ENCODE data around the gene HNF4A.
"Not testable (repeated sequence)": the region's sequence is repeated elsewhere in the genome, so short reads cannot be mapped to it uniquely, and the experiment has no call there.

The HNF4A gene

DNA sequence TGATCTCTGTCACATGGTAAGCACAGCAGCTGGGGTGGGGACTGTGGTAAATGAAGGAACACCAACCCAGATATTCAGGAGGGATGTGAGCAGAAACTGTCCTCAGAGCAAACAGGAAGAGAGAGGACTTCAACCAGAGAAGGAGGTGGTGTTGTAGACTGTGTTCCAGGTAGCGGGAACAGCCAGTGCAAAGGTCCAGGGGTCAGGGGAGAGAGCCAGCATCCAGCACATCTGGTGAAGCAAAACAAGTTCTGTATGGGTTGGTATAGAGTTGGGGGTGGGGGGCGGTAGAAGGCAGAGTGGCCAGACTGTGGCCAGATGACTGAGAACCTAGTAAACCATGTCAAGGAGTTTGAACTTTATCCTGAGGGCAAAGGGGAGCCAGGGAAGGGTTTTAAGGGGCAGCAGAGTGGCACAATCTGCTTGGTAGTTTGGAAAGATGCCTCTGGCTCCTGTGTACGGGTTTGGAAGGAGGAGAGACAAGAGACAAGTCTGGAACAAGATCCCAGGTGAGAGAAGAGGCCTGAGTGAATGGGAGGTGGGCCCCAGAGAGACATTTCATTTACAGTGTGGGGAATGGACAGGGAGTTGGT is 92.4 kb downstream of the HNF4A start:
- no peak for DNase-seq

DNA sequence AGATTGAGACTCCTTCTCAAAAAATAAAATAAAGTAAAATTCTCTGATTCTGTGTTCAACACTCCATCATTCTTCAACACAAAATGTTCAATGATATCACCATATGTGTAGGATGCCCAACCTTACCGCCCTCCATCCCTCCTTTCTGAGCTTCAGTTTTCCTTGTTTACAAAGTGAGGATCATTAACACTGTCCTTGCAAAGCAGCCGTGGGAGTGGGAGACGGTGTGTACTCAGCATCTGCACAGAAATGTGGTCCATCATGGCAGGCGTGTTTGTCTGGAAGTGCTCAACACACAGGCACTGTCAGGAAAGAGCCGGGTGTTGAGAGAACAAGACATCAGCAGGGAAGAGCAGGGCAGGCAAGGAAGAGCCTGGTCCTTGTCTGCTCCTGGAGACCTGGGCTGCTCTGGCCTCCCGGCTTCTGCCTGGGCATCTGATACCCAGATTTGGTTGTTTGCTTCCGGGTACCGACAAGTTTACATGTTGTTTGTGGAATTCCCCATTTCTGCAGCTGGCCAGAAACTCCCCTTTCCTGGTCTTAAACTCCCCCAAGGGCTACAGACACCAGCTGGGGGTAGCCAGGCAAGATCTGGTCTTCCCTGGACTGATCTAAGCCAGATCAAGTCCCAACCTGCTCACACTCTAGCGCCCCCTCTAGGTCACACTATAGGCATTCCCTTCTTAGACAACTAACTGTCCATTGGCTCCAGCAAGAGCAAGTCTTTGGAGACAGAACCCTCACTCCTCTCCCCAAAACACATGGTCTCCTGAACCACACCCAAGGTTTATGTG is 93.5 kb downstream of the HNF4A start:
- no peak for DNase-seq

DNA sequence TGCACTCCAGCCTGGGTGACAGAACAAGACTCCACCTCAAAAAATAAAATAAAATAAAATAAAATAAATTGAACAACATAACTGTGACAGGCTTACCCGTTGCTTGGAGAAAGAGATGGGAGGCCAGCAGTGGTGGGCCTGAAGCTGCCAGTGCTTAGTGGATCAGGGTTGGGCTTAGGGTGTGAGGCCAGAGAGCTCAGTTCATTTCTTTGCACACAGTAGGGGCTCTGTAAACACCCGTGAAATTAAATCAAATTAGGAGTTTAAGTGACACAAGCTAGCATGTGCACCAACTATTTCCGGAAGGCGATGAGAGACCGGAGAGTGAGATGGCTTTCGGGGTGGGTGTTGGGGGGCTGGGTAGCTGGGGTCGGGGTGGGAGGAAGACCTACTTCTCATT is 94.4 kb downstream of the HNF4A start:
- DNase-seq: no peak

DNA sequence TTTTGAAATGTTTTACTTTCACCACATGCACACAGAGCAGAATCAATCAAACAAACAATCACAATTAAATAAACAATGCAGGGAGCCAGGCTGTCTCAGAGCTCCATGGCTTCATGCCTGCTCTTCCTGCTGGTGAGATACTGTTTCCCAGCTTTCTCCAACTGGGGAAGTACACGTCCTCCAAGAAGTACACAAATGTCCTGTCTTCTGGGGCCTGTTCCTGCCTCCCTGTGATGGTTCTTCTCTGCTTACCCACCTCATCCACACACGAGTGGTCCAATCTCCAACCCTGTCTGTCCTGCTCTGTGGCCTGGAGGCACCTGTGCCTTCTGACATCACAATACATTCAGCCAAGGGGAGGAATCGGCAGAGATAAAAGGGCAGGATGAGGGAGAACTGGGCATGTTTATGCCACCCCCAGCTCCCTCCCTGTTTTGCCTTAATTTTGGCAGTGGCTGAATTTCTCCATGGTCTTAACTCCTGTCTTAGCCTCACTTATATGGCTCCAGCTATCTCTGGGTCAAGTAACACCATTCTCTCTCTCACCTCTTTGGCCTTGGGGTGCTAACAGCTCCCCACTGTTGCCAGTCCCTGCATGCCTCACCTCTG is 94.9 kb downstream of the HNF4A start:
- DNase-seq: no peak

DNA sequence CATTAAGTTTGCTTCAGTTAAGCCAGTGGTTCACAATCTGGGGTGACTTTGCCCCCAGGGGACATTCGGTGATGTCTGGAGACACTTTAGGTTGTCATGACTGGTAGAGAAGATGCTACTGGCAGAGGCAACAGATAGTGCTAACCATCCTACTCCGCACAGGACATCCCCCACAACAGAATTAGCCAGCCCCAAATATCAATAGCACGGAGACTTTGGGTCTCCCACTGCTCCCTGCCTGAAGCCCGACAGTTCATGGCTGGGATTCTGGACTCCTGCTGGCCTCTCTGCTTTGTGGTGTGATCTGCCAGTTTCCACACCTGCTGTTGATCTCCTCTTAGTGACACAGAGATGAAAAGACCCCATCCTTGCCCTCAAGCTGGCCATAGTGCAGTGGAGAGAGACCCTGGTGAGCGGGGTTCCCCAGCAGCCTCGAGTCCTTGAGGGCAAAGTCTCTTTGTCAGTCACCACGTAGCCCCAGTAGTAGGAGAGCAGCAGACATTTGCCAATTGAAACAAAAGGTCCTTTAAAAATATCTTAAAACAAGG is 95.5 kb downstream of the HNF4A start:
- DNase-seq: no peak

DNA sequence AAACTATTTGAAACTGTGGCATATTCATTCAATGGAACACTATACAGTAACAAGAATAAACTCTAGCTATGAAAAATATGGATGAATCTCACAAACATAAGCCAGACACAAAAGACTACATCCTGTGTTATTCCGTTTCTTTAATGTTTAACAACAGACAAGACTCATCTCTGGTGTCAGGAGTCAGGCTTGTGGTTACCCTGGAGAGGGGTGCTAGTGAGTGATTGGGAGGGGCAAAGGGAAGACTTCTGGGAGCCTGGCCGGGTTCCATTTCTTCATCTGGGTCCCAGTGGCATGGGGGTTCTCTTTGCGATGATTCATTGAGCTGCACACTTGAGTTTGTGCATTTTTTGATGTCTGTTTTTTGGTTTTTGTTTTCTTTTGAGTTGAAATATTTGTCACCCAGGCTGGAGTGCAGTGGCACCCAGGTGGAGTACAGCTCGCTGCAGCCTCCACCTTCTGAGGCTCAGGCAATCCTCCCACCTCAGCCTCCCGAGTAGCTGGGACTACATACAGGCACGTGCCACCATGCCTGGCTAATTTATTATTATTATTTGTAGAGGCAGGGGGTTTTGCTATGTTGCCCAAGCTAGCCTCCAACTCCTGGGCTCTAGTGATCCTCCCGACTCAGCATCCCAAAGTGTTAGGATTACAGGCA is 98.9 kb downstream of the HNF4A start:
- no peak for DNase-seq

DNA sequence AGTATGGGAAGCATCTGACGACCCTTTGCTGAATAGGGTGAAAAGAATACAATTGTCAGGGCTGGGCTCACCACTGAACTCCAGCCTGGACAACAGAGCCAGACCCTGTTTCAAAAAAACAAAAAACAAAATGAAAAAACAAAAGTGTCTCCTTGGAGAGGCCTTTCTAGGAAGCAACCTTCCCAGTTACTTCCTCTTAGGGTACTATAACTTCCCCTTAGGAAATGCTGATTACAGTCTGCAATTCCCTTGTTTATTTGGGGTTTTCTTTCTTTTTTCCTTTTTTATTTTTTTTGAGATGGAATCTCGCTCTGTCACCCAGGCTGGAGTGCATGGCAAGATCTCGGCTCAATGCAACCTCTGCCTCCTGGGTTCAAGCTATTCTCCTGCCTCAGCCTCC is 99.6 kb downstream of the HNF4A start:
- no peak for DNase-seq

DNA sequence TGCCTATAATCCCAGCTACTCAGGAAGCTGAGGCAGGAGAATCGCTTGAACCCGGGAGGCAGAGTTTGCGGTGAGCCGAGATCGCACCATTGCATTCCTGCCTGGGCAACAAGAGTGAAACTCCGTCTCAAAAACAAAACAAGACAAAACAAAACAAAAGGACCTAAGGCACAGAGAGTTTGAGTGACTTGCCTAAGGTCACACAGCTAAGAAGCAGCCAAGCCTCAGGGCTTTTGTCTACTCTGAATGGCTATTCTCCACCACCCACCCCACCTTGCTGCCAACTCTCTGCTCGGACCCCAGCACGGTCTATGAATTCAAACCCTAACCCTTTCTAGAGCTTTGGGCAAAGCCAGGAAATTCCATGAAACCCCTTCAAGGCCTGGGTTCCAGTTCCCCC is 101.1 kb downstream of the HNF4A start:
- DNase-seq: no peak

DNA sequence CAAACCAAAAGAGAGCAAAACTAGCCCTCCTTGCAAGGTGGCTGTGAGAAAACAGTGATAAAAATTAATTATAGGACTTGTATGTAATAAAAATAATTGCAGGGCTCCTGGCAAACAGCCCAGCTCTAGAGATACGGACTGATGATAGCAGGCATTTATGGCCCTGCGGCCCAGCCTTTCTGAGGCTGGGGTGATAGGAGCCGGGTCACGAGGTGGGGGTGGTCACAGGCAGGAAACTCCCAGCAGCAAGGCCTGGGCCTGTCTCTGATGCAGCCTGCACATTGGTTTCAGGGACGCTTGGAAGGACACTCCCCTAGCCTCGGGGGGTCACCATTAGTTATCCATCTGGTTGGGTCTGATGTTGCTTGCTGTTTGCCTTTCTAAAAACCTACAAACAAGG is 101.5 kb downstream of the HNF4A start:
- no peak for DNase-seq

DNA sequence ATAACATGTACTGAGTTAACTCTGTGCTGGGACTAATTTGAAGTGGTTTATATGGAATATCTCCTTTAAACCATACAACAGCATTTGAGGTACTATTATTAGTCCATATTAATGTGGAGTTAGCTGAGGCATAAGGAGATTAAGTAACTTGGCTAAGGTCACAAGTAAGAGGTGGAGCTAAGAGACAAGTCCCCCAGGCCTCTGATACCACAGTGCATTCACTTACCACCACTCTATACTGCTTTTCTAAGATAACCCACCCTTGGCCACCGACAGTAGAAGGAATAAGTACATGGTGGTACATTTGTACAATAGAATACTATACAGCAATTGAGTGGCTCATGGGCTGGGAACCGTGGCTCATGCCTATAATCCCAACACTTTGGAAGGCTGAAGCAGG is 103.8 kb downstream of the HNF4A start:
- DNase-seq: no peak

DNA sequence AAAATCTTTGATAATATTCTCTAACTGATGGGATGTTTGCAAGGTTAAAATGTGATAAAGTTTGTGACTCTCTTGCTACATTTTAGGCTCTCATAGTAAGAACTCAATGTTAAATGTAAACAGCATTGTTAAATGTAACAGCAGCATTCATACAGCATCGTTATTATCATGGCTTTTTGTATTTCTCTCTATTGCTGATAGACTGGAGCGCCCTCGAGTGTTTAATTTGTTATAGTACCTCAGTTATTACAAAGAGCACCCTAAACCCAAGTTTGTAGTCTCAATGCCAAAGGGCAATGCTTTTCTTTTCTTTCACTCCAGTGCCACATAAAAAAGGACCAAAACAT is 105.3 kb downstream of the HNF4A start:
- no peak for DNase-seq

DNA sequence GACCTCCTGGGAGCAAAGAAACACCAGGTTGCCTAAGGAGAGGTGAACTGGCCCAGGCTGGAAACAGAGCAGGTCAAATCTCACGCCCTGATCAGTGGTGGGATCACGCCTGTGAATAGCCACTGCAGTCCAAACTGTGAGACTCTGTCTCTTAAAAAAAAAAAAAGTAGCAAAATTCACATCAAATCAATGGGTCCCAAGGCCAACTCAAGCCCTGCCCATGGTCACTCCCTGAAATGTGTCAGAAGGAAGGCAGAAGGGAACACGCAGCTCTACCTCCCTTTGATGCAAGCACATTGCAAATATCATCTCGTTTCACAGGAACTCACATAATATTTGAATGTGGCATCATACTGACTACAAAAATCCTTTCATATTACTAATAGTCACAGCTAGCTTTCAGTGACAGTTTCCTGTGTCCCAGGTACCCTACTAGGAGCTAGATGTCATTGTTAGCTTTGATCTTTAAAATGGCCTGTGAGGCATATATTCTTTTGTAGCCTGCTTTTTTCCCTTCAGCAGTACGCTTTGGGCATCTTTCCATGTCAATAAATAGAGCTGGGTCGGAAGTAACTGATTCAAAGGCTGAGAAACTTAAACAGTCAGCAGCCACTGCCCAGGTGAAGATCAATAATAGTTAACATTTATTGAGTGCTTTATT is 105.8 kb downstream of the HNF4A start:
- no peak for DNase-seq

DNA sequence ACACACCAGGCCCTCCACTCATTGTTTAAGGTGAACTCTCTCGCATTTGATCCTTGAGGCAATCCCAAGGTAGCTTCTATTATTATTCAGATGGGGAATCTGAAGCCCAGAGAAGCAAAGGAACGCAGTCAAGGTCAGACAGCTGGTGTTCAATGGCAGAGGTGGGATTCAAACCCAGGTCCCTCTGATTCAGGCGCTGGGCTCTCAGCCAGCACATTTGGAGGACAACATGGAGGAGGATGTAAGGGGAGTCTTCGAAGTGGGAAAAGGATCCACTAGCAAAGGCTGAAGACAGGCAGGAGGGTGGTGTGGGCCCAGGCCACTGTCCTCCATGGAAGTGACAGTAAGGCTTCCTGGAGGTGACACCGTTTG is 106.3 kb downstream of the HNF4A start:
- DNase-seq: no peak

DNA sequence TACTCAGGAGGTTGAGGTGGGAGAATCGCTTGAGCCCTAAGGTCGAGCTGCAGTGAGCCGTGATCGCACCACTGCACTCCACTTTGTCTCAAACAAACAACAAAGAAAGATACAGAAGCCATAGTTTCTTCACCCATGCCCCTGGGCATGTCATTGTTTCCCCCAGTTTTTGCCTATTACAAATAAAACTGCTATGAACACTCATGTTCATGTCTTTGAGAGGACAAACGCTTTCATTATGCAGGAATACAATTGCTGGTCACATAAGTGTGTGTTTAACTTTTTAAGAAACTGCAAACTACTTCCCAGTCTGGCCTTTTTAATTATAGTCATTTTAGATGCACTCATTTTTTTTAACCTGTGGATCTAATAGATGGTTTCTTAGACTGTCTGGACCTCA is 108.0 kb downstream of the HNF4A start:
- DNase-seq: no peak

DNA sequence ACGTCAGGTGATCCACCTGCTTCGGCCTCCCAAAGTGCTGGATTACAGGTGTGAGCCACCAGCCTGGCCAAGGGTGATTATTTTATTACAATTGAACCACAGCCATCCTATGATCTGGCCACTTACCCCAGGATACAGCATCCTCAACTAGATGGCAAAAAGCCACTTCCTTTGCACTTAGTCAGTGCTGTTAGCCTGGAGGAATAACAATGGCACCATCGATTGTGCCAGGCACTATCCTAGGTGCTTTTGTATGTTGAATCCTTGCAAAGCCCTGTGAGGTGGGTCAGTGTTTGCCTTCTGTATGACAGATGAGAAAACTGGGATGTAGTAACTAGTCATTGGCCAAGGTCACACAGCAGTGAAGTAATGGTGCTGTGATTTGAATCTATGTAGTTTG is 109.0 kb downstream of the HNF4A start:
- DNase-seq: no peak

DNA sequence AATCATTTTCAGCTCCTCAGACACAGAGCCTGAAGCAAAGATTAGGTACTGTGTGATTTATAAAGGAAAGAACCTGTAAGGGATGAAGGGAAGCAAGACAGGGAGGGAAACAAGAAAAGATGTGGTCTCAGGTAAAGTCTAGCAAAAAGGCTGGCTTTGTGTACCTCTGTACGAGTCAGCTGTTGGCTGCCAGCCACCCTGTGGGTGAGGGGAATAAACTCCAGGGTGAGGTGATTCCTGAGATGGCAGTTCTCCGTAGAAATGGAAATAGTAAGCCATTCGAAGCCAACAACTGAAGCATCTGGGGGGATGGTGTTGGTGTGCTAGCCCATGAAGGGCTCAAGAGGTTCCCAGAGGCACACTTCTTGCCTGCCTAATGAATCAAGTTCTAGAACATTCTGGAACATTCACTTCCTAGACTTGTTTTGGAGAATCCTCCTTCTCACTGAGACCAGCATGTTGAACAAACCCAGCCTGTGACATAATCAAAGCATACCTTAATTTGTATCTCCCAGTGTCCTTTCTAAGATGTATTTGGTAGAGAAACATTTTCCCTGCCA is 109.6 kb downstream of the HNF4A start:
- no peak for DNase-seq

DNA sequence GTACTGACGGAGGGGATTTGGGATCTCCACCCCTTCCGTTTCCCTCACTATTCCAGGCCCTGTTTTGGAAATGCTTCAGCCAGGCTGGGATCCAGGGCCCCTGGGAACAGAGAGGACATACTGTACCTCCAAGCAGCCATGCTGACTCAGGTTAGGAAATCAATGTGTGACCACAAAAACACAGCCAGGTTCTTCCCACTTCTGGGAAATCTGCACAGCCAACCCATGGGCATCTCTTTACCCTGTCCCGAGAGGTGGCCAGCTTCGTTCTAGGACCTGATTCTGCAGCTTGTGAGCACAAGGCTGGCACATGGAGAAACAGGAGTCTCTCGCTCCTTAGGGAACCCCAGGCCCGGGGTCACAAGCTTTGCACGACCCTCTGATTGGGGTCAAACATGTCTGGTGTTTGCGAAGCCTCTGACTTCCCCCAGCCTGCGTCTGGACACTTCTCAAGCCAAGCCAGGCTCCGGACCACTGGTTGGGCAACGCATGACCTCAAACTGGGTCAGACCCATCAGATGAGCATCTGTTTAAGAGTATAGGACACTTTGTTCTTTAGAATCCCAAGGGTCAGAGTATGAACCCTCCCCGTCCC is 111.9 kb downstream of the HNF4A start:
- DNase-seq: no peak

DNA sequence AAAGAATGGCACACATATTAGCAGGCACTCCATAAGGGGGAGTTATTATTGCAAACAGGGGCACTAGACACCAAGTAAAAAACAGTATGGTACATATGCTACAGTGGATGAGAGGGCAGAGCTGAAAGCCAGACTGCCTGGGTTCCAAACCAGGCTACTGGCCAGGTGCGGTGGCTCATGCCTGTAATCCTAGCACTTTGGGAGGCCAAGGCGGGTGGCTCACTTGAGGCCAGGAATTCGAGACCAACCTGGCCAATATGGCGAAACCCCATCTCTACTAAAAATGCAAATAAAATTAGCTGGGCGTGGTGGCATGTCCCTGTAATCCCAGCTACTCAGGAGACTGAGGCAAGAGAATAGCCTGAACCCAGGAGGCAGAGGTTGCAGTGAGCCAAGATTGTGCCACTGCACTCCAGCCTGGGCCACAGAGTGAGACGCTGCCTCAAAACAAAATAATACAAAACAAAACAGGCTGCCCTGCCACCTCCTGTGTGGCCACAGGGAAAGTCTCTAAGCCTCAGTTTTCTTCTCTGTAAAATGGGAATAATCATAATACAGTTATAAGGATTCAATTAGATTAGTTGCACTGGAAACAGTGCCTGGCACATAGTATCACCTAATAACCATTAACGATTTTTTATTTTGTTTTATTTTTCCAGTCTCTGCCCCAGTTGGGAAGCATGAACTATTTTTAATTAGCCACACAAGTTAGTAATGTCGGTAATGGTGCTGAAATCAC is 112.7 kb downstream of the HNF4A start:
- no peak for DNase-seq

DNA sequence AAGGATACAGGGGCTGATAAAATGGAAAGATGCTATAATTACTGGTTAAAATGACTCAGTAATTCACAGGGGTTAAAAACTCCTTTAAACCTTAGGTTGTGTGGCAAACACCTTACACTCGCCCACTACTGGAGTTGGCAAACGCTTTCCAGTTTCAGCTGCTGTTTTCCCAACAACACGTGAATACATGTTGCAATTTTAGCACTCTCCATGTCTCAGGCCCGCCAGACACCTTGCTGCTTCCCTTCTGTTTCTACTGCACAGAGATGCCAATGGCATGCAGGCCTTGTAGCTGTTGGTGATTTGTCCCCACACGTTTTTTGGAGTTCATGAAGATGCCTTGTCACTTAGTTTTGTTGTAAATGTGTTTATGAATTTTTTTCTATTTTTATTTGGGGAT is 114.8 kb downstream of the HNF4A start:
- no peak for DNase-seq

DNA sequence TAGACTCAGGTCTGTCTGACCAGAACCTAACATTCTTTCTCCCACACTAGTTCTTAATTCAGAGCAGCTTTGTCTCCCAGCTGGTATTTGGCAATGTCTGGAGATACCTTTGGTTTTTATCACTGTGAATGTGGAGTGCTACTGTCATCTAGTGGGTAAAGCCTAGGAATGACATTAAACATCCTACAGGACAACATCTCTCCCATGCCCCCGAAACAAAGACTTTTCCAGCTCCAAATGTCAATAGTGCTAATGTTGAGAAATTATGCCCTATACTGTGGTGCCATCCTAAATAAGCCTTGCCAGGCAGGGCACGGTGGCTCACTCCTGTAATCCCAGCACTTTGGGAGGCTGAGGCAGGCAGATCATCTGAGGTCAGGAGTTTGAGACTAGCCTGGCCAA is 116.0 kb downstream of the HNF4A start:
- no peak for DNase-seq

DNA sequence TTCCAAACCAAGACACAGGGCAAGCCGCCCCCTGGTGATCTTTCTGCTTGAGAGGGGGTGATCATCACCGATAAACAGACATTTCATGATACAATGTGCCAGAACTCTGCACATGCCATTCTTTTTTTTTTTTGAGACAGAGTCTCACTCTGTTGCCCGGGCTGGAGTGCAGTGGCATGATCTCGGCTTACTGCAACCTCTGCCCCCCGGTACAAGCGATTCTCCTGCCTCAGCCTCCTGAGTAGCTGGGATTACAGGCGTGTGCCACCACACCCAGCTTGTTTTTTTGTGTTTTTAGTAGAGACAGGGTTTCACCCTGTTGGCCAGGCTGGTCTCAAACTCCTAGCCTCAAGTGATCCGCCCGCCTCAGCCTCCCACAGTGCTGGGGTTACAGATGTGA is 116.8 kb downstream of the HNF4A start:
- DNase-seq: not testable (repeated sequence)

DNA sequence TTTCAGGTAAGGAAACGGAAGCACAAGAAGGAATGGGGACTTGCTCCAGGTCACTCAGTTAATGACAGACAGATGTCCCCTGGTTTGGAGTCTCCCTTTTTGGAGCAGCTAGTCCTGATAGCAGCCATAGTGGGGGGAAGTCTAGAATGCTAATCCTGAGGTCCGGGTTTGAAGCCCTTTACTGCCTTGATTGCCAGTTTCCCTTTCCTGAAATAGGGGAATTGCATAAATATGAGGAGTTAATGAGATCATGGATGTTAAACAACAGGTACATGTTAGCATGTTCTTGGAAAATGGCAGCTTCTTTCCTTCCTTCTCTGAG is 119.8 kb downstream of the HNF4A start:
- DNase-seq: no peak

Measured in NCI-H510A (cell line).